Caco-2 (cell line): ENCODE data around the gene TEX14. TPM values are rescaled to one million over a fixed set of nuclear protein-coding genes. Genes with fewer than 3 reads are reported as not detected.

ENCODE experiments used
- BruUV-seq: library from RNA; stranded (reverse); fragments of 400-500 nt; replicated peaks from 2 replicates; lab custom pipeline; 2021; lab: Mats Ljungman, UMichigan
- CTCF ChIA-PET: fragments of 300-600 bp; sonication (Branson Sonifier 250); formaldehyde crosslinking; loops from one replicate; lab custom pipeline; 2022; ENCODE audit warnings: antibody characterized with exemption; lab: Charles Lee
- POLR2A ChIA-PET: fragments of 300-600 bp; sonication (Branson Sonifier 250); formaldehyde crosslinking; loops from one replicate; lab custom pipeline; 2022; ENCODE audit warnings: antibody characterized with exemption; lab: Charles Lee
- DNase-seq, 2 experiments: peaks; one replicate each; pipeline versions ENCODE4 v3.0.0 to v3.0.0-alpha.2; 2020 to 2022
- H3K27me3 ChIP-seq: replicated peaks from 2 replicates; pipeline ENCODE4 v1.6.0; 2011; ENCODE audit warnings: low read length; ENCODE audit not compliant: control insufficient read depth, insufficient read depth
- H3K36me3 ChIP-seq: 2 replicates; pipeline ENCODE4 v1.5.1; 2011; ENCODE audit warnings: low read length; ENCODE audit not compliant: control insufficient read depth, insufficient read depth
- H3K4me1 ChIP-seq: fragments of 250-450 bp; sonication (Bioruptor Pico); 2 replicates; pipeline ENCODE4 v1.5.1; 2020; ENCODE audit warnings: mild to moderate bottlenecking
- H3K4me3 ChIP-seq: 2 replicates; pipeline ENCODE4 v1.5.1; 2011; ENCODE audit warnings: low read depth, mild to moderate bottlenecking, control low read depth, low read length
- H3K9me3 ChIP-seq: fragments of 250-450 bp; sonication (Bioruptor Pico); 2 replicates; pipeline ENCODE4 v1.5.1; 2020; ENCODE audit warnings: mild to moderate bottlenecking, moderate library complexity
- H3K27ac Mint-ChIP-seq: one replicate; pipeline ENCODE4 v1.8.0; 2022; ENCODE audit warnings: mixed read lengths; ENCODE audit not compliant: unreplicated experiment
- H3K27me3 Mint-ChIP-seq: one replicate; pipeline ENCODE4 v1.8.0; 2022; ENCODE audit warnings: mixed read lengths; ENCODE audit not compliant: insufficient read depth, unreplicated experiment
- H3K36me3 Mint-ChIP-seq: one replicate; pipeline ENCODE4 v1.8.0; 2022; ENCODE audit warnings: mild to moderate bottlenecking, mixed read lengths; ENCODE audit not compliant: insufficient read depth, unreplicated experiment
- H3K4me1 Mint-ChIP-seq: one replicate; pipeline ENCODE4 v1.8.0; 2022; ENCODE audit warnings: low read depth, mixed read lengths; ENCODE audit not compliant: unreplicated experiment
- H3K4me3 Mint-ChIP-seq: one replicate; pipeline ENCODE4 v1.8.0; 2022; ENCODE audit warnings: mild to moderate bottlenecking, moderate library complexity, mixed read lengths; ENCODE audit not compliant: unreplicated experiment
- H3K9me3 Mint-ChIP-seq: one replicate; pipeline ENCODE4 v1.8.0; 2022; ENCODE audit warnings: mixed read lengths; ENCODE audit not compliant: unreplicated experiment
- intact Hi-C: fragments of 100-400 bp; cut with micrococcal nuclease; formaldehyde crosslinking; loops from one replicate; pipeline ENCODE4 v1.10.0; 2022; ENCODE audit not compliant: unreplicated experiment
- total RNA-seq: library from RNA; stranded (reverse); gene quantifications from 2 replicates; pipeline ENCODE4 v1.2.3, GENCODE V29; 2022
- TF ChIP-seq, protein P1 (sequence below), 2 experiments: fragments of 200-600 bp in 1 of 2; IDR thresholded peaks; 1 replicate in 1 of 2; 2 replicates in 1 of 2; pipeline versions ENCODE4 v1.5.1 to v1.8.0; 2011 to 2022; ENCODE audit warnings: antibody characterized with exemption in 1 of 2, control low read depth in 1 of 2, inconsistent platforms in 1 of 2, low read depth in 1 of 2, low read length in 1 of 2, mild to moderate bottlenecking in 1 of 2, moderate library complexity in 1 of 2; ENCODE audit not compliant: insufficient read depth in 1 of 2, severe bottlenecking in 1 of 2, unreplicated experiment in 1 of 2

The TEX14 gene
- total RNA-seq, 1 experiment from 2014 or later, result 0.54 TPM

DNA sequence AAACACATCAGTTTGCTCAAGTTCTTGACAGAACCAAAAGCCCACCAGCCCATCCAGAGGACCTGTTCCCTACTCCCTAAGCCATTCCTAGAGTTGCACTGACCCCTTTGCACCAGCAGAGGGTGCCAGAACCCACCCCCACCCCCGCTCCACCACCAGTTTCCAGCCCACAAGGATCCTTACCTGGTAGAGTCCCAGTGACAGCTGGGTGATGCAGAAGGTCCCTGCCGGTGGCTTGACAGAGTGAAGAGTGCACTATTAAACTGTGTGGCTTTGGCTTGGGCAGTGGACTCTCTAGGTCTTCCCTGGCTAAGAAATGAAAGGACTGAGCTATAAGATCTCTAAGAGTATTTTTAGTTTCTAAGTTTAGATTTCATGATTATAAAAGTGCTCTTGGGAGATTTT, 104.1 kb downstream of the TEX14 start:
- H3K4me3 ChIP-seq, result no peak overlapping the region
- peaks cover 5% of the 10 kb centered on the region for H3K36me3 Mint-ChIP-seq
- no TSS peak for BruUV-seq
- no peaks in the 10 kb centered on the region for H3K9me3 ChIP-seq
- CTCF ChIA-PET, result interaction anchor here (0.6 to 1.0 kb wide), 13 partner anchors 9 to 970 kb away, joined by 3 to 6 read pairs (median 4); no protein-coding TSS in a partner anchor
- intact Hi-C loops, result loop anchor here (1.0 to 2.0 kb wide), 4 partner anchors 33 to 418 kb away; no protein-coding TSS in a partner anchor
- POLR2A ChIA-PET, result interaction anchor here (0.6 to 1.4 kb wide), 2 partner anchors 21 to 44 kb away, joined by 3 to 18 read pairs; no protein-coding TSS in a partner anchor
- H3K4me1 Mint-ChIP-seq, result no peaks in the 10 kb centered on the region
- H3K4me3 Mint-ChIP-seq, result no peak overlapping the region
- H3K4me1 ChIP-seq, result no peaks in the 10 kb centered on the region
- no peaks in the 10 kb centered on the region for H3K9me3 Mint-ChIP-seq
- peaks cover 5% of the 10 kb centered on the region for H3K27me3 Mint-ChIP-seq
- H3K36me3 ChIP-seq, result no peaks in the 10 kb centered on the region
- TF ChIP-seq, protein P1, sequence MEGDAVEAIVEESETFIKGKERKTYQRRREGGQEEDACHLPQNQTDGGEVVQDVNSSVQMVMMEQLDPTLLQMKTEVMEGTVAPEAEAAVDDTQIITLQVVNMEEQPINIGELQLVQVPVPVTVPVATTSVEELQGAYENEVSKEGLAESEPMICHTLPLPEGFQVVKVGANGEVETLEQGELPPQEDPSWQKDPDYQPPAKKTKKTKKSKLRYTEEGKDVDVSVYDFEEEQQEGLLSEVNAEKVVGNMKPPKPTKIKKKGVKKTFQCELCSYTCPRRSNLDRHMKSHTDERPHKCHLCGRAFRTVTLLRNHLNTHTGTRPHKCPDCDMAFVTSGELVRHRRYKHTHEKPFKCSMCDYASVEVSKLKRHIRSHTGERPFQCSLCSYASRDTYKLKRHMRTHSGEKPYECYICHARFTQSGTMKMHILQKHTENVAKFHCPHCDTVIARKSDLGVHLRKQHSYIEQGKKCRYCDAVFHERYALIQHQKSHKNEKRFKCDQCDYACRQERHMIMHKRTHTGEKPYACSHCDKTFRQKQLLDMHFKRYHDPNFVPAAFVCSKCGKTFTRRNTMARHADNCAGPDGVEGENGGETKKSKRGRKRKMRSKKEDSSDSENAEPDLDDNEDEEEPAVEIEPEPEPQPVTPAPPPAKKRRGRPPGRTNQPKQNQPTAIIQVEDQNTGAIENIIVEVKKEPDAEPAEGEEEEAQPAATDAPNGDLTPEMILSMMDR (IDR thresholded peaks at IDR 0.05; ENCODE audit: insufficient read depth in 1 of 2, low read depth in 1 of 2, low read length in 1 of 2, severe bottlenecking in 1 of 2, unreplicated experiment in 1 of 2), result peak; percentile 93 to 98
- peak; percentile 74 to 79 for DNase-seq
- H3K27me3 ChIP-seq, result no peaks in the 10 kb centered on the region
- H3K27ac Mint-ChIP-seq, result no peak overlapping the region

DNA sequence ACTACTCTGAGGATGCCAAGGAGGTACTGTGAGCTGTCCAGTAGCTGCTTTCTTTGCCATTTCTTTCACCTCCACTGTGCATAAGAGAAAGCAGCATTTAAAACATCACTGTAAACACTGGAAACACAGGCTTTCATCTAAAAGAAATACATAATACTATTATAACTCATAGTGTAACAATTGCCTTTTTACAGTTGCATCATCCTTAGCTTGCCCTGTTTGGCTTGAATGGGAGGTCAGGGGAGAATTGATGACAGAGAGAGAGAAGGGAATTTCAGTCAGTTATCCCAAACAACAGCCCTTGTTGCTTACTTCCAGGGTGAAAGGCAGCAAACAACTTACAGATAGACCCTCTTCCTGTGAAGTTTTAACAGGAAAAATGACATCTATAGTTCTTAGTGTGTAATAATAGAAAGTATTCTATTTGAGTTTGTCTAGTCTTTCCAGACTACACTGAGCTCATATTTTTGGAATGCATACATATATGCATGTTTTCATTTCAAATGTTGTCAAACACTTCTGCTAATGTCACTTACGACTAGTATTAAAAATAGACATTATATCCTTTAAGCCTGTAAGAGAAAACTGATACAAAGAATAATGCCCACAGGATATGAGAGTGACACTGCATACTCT, 105.7 kb downstream of the TEX14 start:
- intact Hi-C loops, result loop anchor here (2.0 kb wide), 1 partner anchor 35 kb away; no protein-coding TSS in a partner anchor
- peaks cover 5% of the 10 kb centered on the region for H3K27me3 Mint-ChIP-seq

DNA sequence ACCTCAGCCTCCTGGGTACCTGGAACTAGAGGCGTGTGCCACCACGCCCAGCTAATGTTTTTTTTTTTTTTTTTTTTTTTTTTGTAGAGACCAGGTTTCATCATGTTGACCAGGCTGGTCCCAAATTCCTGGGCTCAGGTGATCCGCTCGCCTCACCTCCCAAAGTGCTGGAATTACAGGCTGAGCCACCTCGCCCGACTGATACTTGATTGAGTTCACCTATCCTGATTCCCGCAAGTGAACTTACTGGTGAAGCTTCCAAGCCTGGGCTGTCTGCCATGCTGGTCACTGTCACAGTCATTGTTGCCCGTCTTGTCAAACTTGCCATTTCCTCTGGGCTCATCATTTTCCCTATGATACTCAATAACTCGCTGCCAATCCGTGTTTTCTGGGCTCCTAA, 106.3 kb downstream of the TEX14 start:
- Mint-ChIP-seq H3K27me3 (peaks cover 5% of the 10 kb centered on the region), H3K27ac (no peak overlapping the region), H3K9me3 (no peaks in the 10 kb centered on the region), H3K4me3 (no peak overlapping the region), H3K4me1 (no peaks in the 10 kb centered on the region), H3K36me3 (peaks cover 5% of the 10 kb centered on the region)
- Histone ChIP-seq H3K9me3 (no peaks in the 10 kb centered on the region), H3K27me3 (no peaks in the 10 kb centered on the region), H3K4me1 (no peaks in the 10 kb centered on the region), H3K4me3 (no peak overlapping the region), H3K36me3 (no peaks in the 10 kb centered on the region)
- TF ChIP-seq, protein P1 (IDR thresholded peaks at IDR 0.05; ENCODE audit: insufficient read depth in 1 of 2, low read depth in 1 of 2, low read length in 1 of 2, severe bottlenecking in 1 of 2, unreplicated experiment in 1 of 2), result no peak
- ChIA-PET CTCF (interaction anchor here (0.5 to 0.6 kb wide), 4 partner anchors 9 to 674 kb away, joined by 3 to 6 read pairs (median 4); no protein-coding TSS in a partner anchor), POLR2A (interaction anchor here (1.6 kb wide), 1 partner anchor 46 kb away, joined by 5 read pairs; no protein-coding TSS in a partner anchor)
- BruUV-seq, result no TSS peak
- no peak for DNase-seq
- intact Hi-C loops, result no loop called here

More for the DNA sequence above, 105.7 kb downstream of the TEX14 start:
- H3K27ac Mint-ChIP-seq, result no peak overlapping the region
- H3K36me3 Mint-ChIP-seq, result peaks cover 5% of the 10 kb centered on the region
- Histone ChIP-seq H3K9me3 (no peaks in the 10 kb centered on the region), H3K4me3 (no peak overlapping the region), H3K36me3 (no peaks in the 10 kb centered on the region), H3K4me1 (no peaks in the 10 kb centered on the region), H3K27me3 (no peaks in the 10 kb centered on the region)
- no TSS peak for BruUV-seq
- H3K4me1 Mint-ChIP-seq, result no peaks in the 10 kb centered on the region
- CTCF ChIA-PET, result interaction anchor here (0.5 to 1.0 kb wide), 3 partner anchors 10 to 45 kb away, joined by 3 to 6 read pairs (median 6); no protein-coding TSS in a partner anchor
- H3K4me3 Mint-ChIP-seq, result no peak overlapping the region
- no peak for DNase-seq
- no peaks in the 10 kb centered on the region for H3K9me3 Mint-ChIP-seq
- POLR2A ChIA-PET, result interaction anchor here (1.6 kb wide), 1 partner anchor 46 kb away, joined by 5 read pairs; no protein-coding TSS in a partner anchor
- TF ChIP-seq, protein P1 (IDR thresholded peaks at IDR 0.05; ENCODE audit: insufficient read depth in 1 of 2, low read depth in 1 of 2, low read length in 1 of 2, severe bottlenecking in 1 of 2, unreplicated experiment in 1 of 2), result no peak
